Neural cell (in vitro differentiated cells): ENCODE measurements around the gene ARSD. TPM values are rescaled to one million over a fixed set of nuclear protein-coding genes. Genes with fewer than 3 reads are reported as not detected.

Experiments
- H2AFZ ChIP-seq: fragments of 200-600, 300-800 bp; sonication (generic), shearing (Covaris generic); 2 replicates; pipeline ENCODE4 v1.6.0; 2014; ENCODE audit warnings: low read depth, mild to moderate bottlenecking, antibody characterized with exemption, low read length, moderate library complexity
- H3F3A ChIP-seq: fragments of 200-600 bp; shearing (Covaris generic); 2 replicates; pipeline ENCODE4 v1.6.1; 2016; ENCODE audit warnings: mild to moderate bottlenecking, moderate library complexity, mixed read lengths, antibody characterized with exemption, low read length; ENCODE audit not compliant: insufficient read depth, poor library complexity, severe bottlenecking
- H3K27ac ChIP-seq: fragments of 200-600, 300-800 bp; sonication (generic), shearing (Covaris generic); 2 replicates; pipeline ENCODE4 v1.5.1; 2014; ENCODE audit warnings: mild to moderate bottlenecking, low read length, moderate library complexity
- H3K27me3 ChIP-seq: fragments of 300-800, 200-600 bp; sonication (generic), shearing (Covaris generic); 2 replicates; pipeline ENCODE4 v1.6.0; 2014; ENCODE audit warnings: mild to moderate bottlenecking, low read depth, low read length, moderate library complexity; ENCODE audit not compliant: insufficient read depth
- H3K36me3 ChIP-seq: fragments of 300-800, 200-600 bp; sonication (generic), shearing (Covaris generic); 2 replicates; pipeline ENCODE4 v1.5.1; 2014; ENCODE audit warnings: mild to moderate bottlenecking, antibody characterized with exemption, low read length, moderate library complexity; ENCODE audit not compliant: insufficient read depth
- H3K4me2 ChIP-seq: fragments of 300-800, 200-600 bp; sonication (generic), shearing (Covaris generic); 2 replicates; pipeline ENCODE4 v1.6.0; 2014; ENCODE audit warnings: mild to moderate bottlenecking, low read length
- H3K4me3 ChIP-seq: fragments of 300-800, 200-600 bp; sonication (generic), shearing (Covaris generic); 2 replicates; pipeline ENCODE4 v1.5.1; 2014; ENCODE audit warnings: mild to moderate bottlenecking, low read length, moderate library complexity
- H3K79me2 ChIP-seq: fragments of 200-600 bp; shearing (Covaris generic); replicated peaks from 2 replicates; pipeline ENCODE4 v1.6.0; 2014; ENCODE audit warnings: mild to moderate bottlenecking, low read length, moderate library complexity; ENCODE audit not compliant: insufficient read depth
- H3K9ac ChIP-seq: fragments of 300-800, 200-600 bp; sonication (generic), shearing (Covaris generic); 2 replicates; pipeline ENCODE4 v1.6.1; 2016; ENCODE audit warnings: mild to moderate bottlenecking, low read length, mixed read lengths
- H3K9me2 ChIP-seq: fragments of 200-600 bp; shearing (Covaris generic); 2 replicates; pipeline ENCODE4 v1.6.1; 2016; ENCODE audit warnings: mild to moderate bottlenecking, low read length, mixed read lengths; ENCODE audit not compliant: insufficient read depth
- H3K9me3 ChIP-seq: fragments of 200-600, 300-800 bp; sonication (generic), shearing (Covaris generic); 2 replicates; pipeline ENCODE4 v1.6.1; 2016; ENCODE audit warnings: mild to moderate bottlenecking, mixed run types, low read length, moderate library complexity, mixed read lengths
- H4K20me1 ChIP-seq: fragments of 200-600 bp; shearing (Covaris generic); 2 replicates; pipeline ENCODE4 v1.6.1; 2016; ENCODE audit warnings: mild to moderate bottlenecking, mixed run types; ENCODE audit not compliant: insufficient read depth
- CTCF ChIP-seq: fragments of 450-650 bp; IDR thresholded peaks from 2 replicates; pipeline ENCODE4 v1.5.1; 2014; ENCODE audit warnings: antibody characterized with exemption, mild to moderate bottlenecking, moderate library complexity; ENCODE audit not compliant: poor library complexity, severe bottlenecking
- EP300 ChIP-seq: fragments of 450-650 bp; conservative IDR thresholded peaks from 2 replicates; pipeline ENCODE4 v1.6.1; 2014; ENCODE audit warnings: antibody characterized with exemption, mild to moderate bottlenecking, moderate library complexity; ENCODE audit not compliant: poor library complexity, severe bottlenecking
- EZH2 ChIP-seq: fragments of 200-600, 300-800 bp; shearing (Covaris generic), sonication (generic); IDR thresholded peaks from 2 replicates; pipeline ENCODE4 v1.6.1; 2014; ENCODE audit warnings: antibody characterized with exemption, low read length, borderline replicate concordance, mild to moderate bottlenecking; ENCODE audit not compliant: insufficient read depth, poor library complexity, severe bottlenecking
- MXI1 ChIP-seq: fragments of 450-650 bp; conservative IDR thresholded peaks from 2 replicates; pipeline ENCODE4 v1.6.1; 2014; ENCODE audit warnings: antibody characterized with exemption, mild to moderate bottlenecking; ENCODE audit not compliant: poor library complexity, severe bottlenecking
- POLR2AphosphoS5 ChIP-seq: IDR thresholded peaks from 2 replicates; pipeline ENCODE4 v1.6.1; 2012
- RAD21 ChIP-seq: fragments of 450-650 bp; conservative IDR thresholded peaks from 2 replicates; pipeline ENCODE4 v1.6.1; 2014; ENCODE audit warnings: antibody characterized with exemption, mild to moderate bottlenecking, moderate library complexity
- SMC3 ChIP-seq: fragments of 450-650 bp; conservative IDR thresholded peaks from 2 replicates; pipeline ENCODE4 v1.6.1; 2014; ENCODE audit warnings: antibody characterized with exemption, mild to moderate bottlenecking, moderate library complexity; ENCODE audit not compliant: poor library complexity
- TAF1 ChIP-seq: IDR thresholded peaks from 2 replicates; pipeline ENCODE4 v1.6.1; 2012; ENCODE audit warnings: low read depth
- polyA plus RNA-seq: library from polyadenylated mRNA; depleted of rRNA; stranded (reverse); fragments of >200 nt; gene quantifications from 2 replicates; pipeline ENCODE4 v1.2.3, GENCODE V29; 2014
- TF ChIP-seq, protein P1 (sequence below): IDR thresholded peaks from 2 replicates; pipeline ENCODE4 v1.6.1; 2012; ENCODE audit warnings: borderline replicate concordance

The ARSD gene
- polyA plus RNA-seq, 1 donor from 2014 or later, result 4.7 TPM

GRCh38 chrX:2888309-2888708 is 40.8 kb downstream of the ARSD start:
- Histone ChIP-seq H3K4me2 (no peak overlapping the region), H3K79me2 (no peaks in the 10 kb centered on the region), H3K27me3 (no peaks in the 10 kb centered on the region), H3F3A (no peaks in the 10 kb centered on the region), H3K9ac (no peak overlapping the region), H3K27ac (no peak overlapping the region), H4K20me1 (no peaks in the 10 kb centered on the region), H3K9me3 (no peaks in the 10 kb centered on the region), H3K4me3 (no peak overlapping the region), H2AFZ (no peak overlapping the region), H3K36me3 (no peaks in the 10 kb centered on the region), H3K9me2 (no peaks in the 10 kb centered on the region)
- no peak for TF ChIP-seq EZH2
- TF ChIP-seq CTCF, result no peak
- TF ChIP-seq SMC3, result no peak
- TF ChIP-seq, protein P1, sequence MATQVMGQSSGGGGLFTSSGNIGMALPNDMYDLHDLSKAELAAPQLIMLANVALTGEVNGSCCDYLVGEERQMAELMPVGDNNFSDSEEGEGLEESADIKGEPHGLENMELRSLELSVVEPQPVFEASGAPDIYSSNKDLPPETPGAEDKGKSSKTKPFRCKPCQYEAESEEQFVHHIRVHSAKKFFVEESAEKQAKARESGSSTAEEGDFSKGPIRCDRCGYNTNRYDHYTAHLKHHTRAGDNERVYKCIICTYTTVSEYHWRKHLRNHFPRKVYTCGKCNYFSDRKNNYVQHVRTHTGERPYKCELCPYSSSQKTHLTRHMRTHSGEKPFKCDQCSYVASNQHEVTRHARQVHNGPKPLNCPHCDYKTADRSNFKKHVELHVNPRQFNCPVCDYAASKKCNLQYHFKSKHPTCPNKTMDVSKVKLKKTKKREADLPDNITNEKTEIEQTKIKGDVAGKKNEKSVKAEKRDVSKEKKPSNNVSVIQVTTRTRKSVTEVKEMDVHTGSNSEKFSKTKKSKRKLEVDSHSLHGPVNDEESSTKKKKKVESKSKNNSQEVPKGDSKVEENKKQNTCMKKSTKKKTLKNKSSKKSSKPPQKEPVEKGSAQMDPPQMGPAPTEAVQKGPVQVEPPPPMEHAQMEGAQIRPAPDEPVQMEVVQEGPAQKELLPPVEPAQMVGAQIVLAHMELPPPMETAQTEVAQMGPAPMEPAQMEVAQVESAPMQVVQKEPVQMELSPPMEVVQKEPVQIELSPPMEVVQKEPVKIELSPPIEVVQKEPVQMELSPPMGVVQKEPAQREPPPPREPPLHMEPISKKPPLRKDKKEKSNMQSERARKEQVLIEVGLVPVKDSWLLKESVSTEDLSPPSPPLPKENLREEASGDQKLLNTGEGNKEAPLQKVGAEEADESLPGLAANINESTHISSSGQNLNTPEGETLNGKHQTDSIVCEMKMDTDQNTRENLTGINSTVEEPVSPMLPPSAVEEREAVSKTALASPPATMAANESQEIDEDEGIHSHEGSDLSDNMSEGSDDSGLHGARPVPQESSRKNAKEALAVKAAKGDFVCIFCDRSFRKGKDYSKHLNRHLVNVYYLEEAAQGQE, result no peak
- TF ChIP-seq EP300, result no peak
- no peak for TF ChIP-seq MXI1
- no peak for TF ChIP-seq POLR2AphosphoS5
- no peak for TF ChIP-seq TAF1
- TF ChIP-seq RAD21, result no peak

GRCh38 chrX:2883770-2884169 is 45.4 kb downstream of the ARSD start:
- Histone ChIP-seq H3K4me2 (no peak overlapping the region), H2AFZ (no peak overlapping the region), H3K9ac (no peak overlapping the region)

More at GRCh38 chrX:2883770-2884169, 45.4 kb downstream of the ARSD start:
- no peaks in the 10 kb centered on the region for H4K20me1 ChIP-seq
- H3K9me3 ChIP-seq, result no peaks in the 10 kb centered on the region
- H3K27me3 ChIP-seq, result no peaks in the 10 kb centered on the region
- no peaks in the 10 kb centered on the region for H3K79me2 ChIP-seq
- H3K4me3 ChIP-seq, result no peak overlapping the region
- TF ChIP-seq TAF1 (no peak), MXI1 (no peak), RAD21 (no peak), EP300 (no peak), CTCF (no peak), SMC3 (no peak), EZH2 (no peak)
- TF ChIP-seq, protein P1, result no peak
- H3F3A ChIP-seq, result no peaks in the 10 kb centered on the region
- H3K27ac ChIP-seq, result no peak overlapping the region
- H3K9me2 ChIP-seq, result no peaks in the 10 kb centered on the region
- no peaks in the 10 kb centered on the region for H3K36me3 ChIP-seq
